NCI-H82 treated with DMSO at 0.1 percent for 48 hours (cell line): ENCODE results near the gene UBTF.

ENCODE experiments used
- DNase-seq: peaks from one replicate; lab custom pipeline; 2025; ENCODE audit not compliant: unreplicated experiment; lab: John Stamatoyannopoulos, UW

The UBTF gene

DNA sequence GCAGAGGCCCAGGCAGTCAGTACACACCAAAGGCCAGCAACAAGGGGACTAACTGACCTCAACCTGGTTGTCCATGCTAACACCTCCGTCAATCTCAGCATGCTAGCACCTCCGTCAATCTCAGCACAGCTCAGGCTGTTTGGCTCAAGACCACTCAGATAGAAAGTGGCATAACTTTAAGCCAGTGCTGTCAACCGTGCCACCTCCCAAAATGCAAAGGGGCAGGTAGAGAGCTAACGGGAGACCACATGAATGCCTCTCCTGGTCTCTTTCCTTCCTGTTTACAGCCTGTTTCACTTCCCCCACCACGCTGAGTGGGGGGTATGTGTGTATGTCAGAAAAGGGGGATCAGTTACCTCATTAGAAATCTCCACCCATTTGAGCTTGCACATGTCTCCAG lies 3.3 kb downstream of the UBTF start:
- DNase-seq, result no peak

GRCh38 chr17:44214896-44215295 lies 4.6 kb downstream of the UBTF start:
- no peak for DNase-seq

GRCh38 chr17:44214230-44214494 lies 5.3 kb downstream of the UBTF start:
- DNase-seq, result no peak

- DNase-seq, result no peak
Measured at GRCh38 chr17:44213403-44214229, 5.9 kb downstream of the UBTF start.

GRCh38 chr17:44212507-44213402 lies 6.7 kb downstream of the UBTF start:
- DNase-seq, result no peak

DNA sequence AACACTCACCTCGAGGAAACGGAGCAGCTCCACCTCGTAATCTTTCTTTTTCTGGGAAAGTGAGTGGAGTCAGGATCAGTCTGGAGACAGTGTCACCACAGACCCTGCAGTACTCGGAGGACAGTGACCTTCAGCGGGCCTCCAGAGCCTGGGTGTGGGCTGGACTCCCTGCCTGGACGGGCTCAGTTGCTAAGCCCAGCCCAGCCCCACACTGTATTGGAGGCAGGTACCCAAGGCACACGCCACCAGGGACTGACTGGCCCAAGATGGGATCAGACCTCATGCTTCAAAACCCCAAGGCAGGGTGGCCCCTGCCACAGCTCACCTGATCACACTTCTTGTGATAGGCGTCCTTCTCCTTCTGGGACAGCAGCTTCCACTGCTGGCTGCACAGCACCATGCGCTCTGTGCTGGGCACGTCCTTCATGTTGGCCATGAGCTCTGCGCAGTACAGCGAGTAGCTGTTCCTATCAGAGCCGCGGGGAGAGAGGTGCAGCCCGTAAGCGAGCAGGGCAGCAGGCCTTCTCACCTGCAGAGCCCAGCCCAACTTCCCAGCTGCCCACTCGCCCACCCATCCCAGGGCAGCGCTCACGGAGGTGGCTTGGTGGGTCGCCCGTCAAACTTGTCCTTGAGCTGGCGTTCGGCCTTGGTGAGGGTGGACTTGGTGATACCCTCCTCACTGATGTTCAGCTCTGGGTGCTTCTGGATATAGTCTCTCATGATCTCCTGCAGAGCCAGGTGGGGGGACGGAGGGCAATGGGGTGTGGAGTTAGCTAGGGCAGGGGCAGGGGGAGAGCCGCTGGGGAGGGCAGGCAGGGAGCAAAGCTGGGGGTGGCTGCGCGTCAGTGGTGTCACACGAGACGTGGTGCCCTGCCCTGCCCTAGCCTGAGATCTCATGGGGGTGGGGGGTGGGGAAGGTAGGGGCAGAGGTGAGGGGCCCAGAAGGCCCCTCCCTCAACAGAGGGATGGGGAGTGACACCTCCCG lies 7.9 kb downstream of the UBTF start:
- DNase-seq, result no peak

DNA sequence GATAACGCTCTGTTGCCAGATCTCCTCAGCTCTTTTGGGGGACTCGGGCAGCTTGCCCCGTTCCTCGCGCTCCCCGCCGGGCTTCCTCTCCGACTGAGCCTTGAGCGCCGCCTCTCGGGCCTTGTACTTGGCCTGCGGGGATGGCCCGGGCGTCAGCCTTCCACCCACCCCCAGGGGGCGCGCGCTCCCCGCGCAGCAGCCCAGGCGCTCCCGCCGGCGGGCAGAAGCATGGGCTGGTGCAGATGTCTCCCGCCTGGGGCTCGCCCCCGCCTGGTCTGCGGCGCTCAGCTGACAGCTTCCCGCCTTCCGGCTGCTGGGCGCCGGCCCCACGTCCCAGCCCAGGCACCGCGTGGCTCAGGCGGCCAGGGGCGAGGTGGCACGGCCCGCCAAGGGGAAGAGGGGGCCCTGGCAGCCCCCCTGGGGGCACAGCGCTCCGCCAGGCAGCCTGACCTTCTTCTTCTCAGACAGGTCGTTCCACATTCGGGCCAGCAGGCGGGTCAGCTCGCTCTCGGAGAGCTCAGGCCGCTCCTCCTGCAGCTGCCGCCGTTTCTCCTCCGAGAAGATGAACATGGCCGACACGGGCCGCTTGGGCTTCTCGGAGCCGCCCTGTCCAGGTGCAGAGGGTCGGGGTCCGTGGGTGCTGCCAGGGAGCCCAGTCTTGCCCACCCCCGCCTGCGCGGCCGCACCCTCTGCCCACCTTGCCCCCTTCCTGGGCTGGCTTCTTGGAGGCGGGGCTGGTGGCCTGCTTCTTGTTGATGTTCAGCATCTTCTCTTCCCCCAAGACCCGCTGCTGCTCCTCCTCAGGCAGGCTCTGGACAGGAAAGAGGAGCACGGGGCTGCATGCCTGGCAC lies 8.9 kb downstream of the UBTF start:
- DNase-seq, result peak; percentile 79

- DNase-seq, result no peak
Measured at GRCh38 chr17:44209786-44210341, 9.6 kb downstream of the UBTF start.

- no peak for DNase-seq
Measured at GRCh38 chr17:44207743-44208142, 11.7 kb downstream of the UBTF start.

GRCh38 chr17:44207319-44207718 lies 12.2 kb downstream of the UBTF start:
- no peak for DNase-seq

- DNase-seq, result no peak
Measured at GRCh38 chr17:44206825-44207155, 12.7 kb downstream of the UBTF start.

DNA sequence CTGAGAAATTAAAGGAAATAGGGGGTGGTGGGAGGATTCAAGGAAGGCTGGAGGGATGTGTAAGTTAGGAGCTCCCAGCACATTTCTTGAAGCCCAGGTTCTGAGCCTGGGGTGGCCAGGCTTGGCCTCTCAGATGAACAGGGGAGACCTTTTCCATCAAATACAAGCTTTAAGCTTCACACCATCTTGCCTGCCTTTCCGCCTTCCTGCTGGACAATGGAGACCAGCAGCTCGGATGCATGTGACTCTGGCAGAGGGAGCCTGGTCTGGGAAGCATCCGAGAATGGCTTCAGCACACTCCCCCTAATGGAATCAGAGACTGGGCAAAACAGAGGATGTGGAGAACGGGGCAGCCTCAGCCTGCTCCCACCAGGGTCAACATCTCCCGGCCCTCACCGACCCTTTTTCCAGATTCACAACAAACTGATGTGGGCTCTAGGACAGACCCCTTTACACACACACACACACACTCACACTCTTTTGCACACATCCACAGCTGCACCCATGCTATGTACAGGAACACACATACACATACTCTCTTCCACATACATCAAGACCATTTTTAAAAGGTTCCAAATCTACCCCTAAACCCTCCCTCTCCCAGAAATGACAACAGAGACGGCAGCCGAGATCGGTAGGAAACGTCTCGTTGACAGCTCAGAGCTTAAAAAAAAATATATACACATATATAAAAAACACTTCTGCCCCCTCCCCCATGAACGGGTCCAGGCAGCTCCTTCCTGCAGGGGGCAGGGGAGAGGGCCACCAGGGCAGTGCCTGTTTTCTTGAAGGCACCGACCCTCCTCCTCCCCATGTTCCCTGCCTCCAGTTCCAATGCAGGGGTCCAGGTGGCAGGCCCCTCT lies 13.3 kb downstream of the UBTF start:
- no peak for DNase-seq

DNA sequence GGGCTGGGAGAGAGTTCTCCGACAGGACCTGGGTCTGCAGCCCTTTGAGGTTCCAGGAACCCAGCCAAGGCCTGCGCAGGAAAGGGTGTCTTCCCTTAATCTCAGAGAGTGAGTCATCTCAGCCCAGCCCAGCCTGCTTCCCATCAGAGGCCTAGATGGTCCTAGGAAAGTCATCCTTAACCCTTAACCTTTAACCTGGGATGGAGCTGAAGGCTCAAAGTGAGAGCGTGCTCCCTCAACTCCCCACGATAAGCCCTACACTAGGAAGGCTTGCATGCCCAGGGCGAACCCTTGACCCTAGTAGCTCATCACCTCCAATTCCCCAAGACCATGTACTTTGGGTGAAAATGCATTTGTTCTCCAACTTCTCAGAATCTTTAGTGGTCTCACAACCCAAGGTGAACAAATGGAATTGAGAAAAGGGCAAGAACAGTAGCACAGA lies 15.0 kb downstream of the UBTF start:
- no peak for DNase-seq

DNA sequence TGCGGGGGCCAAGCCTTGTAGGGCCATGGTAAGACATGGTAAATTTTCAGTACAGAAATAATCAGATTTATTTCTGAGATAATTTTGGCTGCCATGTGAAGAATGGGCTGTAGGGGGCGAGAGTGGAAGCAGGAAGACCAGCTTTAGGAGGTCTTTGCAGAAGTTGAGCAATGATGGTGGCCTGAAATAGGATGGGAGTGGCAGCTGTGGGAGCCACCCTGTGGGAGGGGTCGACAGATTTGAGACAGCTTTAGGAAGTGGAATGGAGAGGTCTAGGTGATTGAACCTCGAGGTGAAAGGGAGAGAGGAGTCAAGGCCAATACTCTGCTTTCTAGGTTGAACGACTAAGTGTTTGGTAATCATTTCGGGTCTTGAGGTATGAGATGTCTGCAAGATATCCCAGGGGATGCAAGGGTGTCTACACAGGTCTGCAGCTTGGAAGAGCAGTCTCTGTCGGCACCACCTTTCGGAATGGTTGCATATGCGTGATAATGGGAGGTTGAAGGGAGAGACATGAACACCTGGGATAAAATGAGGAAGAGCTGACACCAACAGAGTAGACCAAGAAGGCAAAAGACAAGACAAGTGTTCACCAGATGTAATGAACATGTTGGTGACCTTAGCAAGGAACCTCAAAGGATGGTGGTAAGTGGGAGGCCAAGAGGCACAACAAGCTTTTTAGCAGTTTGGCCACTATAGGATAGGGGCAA lies 15.6 kb downstream of the UBTF start:
- DNase-seq, result peak; percentile 61

- no peak for DNase-seq
Measured at GRCh38 chr17:44202756-44203155, 16.7 kb downstream of the UBTF start.

DNA sequence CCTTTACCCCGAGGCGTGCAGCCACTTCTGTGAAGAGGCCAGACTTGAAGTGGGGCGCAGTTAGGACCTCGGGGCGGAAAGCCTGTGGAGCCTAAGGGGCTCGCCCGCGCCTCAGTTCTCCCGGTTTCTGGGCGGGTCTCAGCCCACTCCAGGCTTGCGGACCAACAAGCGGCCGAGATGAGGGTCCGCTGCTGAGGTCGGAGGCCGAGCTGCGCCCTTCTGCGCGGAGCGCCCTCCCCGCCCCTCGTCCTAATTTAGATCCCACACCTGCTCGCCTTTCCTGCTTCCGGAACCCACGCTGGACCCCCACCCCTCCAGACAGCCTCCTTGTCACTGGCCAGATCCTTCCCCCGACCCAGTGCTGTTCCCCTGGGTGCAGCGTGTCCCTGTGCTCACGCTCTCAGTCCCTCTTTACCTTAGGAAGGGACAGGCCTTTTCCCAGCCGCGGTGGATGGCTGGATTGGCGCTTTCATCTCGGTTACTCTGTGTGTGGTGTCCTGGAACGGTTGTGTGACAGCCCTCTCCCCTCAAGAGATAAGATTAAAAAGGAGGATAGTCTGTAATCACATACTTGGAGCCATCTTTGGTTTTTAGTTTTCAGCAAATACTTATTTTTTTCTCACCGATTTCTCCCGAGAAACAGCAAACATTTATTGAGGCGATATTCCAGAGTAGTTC lies 18.9 kb downstream of the UBTF start:
- no peak for DNase-seq

DNA sequence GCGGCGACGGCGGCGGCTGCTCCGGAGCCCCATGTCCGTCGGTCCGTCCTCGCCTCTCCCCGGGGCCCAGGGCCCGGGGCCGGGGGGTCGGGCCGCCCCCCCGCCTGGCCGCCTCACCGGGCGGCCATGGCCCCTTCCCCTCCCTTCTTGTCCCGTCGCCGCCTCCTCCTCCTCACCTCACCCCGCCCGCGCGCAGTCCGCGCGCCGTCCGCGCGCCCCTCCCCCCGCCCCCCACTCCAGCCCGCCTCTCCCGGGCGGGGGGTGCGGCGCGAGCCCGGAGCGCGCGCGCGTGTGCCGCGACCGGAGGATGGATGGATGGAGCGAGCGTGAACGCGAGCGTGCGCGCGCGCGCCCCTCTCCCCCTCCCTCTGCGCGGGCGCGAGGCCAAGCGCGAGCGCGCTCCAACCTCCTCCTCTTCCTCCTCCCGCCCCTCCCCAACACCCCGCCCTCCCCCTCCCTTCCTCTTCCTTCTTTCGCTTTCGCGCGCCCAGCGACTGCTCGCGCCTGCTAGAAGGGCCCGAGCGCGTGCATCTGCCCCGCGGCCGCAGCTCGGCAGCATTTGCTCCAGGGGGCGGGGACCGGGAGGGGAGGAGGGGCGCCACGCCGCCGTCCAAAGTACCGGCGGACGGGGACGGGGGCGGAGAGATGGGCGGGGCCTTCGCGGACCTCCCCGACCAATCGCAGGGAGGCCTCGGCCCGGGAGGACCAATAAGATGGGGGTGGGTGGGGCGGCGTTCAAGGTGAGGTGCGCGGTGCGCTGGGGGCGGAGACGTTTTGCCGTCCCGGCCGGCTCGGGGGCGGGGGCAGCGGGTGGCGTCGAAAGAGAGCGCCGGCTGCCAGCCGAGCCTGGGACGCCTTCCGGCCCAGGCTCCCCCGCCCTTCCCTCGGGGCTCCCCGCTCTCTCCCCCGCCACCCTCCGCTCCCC lies 19.7 kb downstream of the UBTF start, which contains the start of gene ATXN7L3:
Gene ATXN7L3, minus strand, starts transcription at position 332 of the 925 bp plus-strand sequence. CDS start 1,814 bp downstream, outside the sequence.
- peak; percentile 90 for DNase-seq
